ENCODE data around the gene FANCE.

The FANCE gene

GRCh38 chr6:35486005-35486925 lies 34.1 kb downstream of the FANCE start:
- DNase-seq, result no peak

GRCh38 chr6:35487658-35488516 lies 35.7 kb downstream of the FANCE start:
- DNase-seq, result no peak

GRCh38 chr6:35488517-35488862 lies 36.4 kb downstream of the FANCE start:
- no peak for DNase-seq

GRCh38 chr6:35489066-35489465 lies 36.9 kb downstream of the FANCE start:
- DNase-seq, result no peak

GRCh38 chr6:35489995-35490791 lies 38.1 kb downstream of the FANCE start:
- DNase-seq, result no peak

- no peak for DNase-seq
Observed at GRCh38 chr6:35490821-35491557, 38.9 kb downstream of the FANCE start.

- DNase-seq, result no peak
Observed at GRCh38 chr6:35491558-35492257, 39.6 kb downstream of the FANCE start.

GRCh38 chr6:35492258-35492973 lies 40.3 kb downstream of the FANCE start:
- no peak for DNase-seq

GRCh38 chr6:35492974-35493284 lies 40.8 kb downstream of the FANCE start:
- DNase-seq, result no peak

GRCh38 chr6:35493307-35493983 lies 41.3 kb downstream of the FANCE start:
- DNase-seq, result no peak

GRCh38 chr6:35494161-35494563 lies 42.0 kb downstream of the FANCE start:
- DNase-seq, result no peak

- DNase-seq, result no peak
Observed at GRCh38 chr6:35495258-35496035, 43.3 kb downstream of the FANCE start.

GRCh38 chr6:35496036-35496840 lies 44.1 kb downstream of the FANCE start:
- DNase-seq, result no peak

GRCh38 chr6:35496841-35497570 lies 44.9 kb downstream of the FANCE start, which contains the start of gene TEAD3:
Gene TEAD3 (minus strand): TSS chr6:35497079.
- DNase-seq, result peak; percentile 63

- DNase-seq, result peak; percentile 54
Observed at GRCh38 chr6:35497571-35498421, 45.7 kb downstream of the FANCE start.

- no peak for DNase-seq
Observed at GRCh38 chr6:35498422-35499067, 46.4 kb downstream of the FANCE start.
